Measurements from ENCODE around the gene CYP27C1.

CYP27C1 gene

DNA sequence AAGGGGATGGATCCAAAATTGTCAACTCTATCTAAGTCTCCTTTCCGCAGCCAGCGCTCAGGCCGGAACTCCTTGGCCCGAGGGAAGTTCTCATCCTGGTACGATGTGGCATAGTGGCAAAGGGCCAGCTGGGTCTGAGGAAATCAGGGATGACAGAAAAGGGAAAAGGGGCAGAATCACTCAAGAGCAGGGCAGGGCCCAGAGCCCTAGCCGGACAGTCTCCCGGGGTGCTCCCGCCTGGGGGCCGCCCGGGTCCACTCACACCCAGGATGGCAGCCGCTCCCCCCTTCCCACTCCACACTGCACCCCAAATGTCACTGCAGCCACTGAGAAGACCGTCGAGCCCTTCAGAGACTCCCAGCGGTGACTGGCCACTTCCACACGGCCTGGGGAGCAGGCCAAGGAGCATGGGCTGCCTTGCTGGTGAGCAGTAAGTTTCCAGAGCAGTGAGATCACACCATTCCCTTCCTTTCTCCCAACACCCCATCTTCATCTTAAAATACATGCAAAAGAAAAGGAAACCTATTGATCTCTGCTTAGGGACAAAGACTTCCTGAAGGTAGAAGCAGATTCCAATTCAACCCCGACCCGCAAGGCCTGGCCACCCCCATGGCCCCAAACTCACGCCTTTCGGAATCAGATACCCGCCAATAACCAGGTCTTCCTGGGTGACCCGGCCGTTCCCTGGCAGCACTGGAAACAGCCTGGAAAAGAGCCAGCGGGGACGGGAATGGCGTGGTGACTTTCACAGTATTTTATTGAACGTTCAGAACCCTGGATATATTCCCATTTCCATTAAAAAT lies 26.7 kb downstream of the CYP27C1 start:
- no peak for FAIRE-seq

DNA sequence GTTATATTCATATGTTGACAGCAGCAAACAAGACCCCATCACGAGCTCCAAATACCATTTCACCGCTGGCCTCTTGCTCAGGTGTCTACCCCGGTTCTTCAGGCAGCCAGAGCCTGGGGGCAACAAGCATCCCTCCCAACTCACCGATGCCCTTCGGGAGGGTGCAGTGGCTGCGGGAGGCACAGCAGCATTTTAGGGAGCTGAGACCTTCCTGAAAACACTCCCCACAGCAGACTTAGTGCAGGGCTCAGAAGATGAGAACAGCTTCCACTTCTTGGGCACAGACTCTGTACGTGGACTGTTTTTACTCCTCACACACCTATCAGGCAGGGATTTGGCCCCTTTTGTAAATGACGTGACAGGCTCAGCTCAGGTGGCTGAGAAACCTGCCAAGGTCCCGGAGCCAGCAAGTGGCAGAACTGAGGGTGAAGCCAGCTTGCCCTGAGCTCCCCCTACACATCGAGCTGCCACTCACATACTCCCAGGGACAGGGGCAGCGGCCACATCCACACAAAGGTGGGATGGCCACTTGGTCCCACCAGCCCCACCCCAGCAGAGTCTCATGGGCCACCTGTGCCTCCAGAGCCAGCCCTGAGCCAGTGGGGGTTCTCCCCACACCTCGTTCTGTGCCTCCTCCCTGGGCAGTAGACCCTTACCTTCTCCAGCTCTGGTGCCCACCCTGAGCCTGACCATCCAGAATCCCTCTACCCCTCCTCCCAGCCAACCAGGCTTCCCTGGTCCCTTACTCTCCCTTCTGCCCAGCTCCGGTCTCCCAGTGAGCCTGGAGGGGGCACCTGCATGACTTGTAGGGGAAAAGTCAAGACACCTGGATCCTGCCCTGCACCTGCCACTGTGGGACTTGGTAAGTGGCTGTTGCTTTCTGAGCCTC lies 28.5 kb downstream of the CYP27C1 start:
- no peak for FAIRE-seq

DNA sequence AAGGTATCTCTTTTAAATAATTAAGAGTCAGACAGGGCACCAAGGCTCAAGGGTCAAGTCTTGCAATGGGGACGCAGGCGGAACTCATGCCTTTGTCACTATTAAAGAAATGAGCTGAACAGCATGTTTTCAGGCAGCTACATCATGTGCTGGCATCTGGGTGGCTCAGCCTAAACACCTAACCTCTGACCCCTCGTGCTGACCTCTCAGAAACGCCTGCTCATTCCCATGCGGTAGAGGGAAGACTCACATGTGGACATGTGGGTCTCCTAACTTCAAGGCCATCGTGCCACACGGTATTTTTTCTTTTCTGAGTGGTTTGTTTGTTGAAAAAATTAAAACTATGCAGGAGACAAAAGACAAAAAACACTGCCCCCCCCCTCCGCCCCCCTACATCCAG lies 31.3 kb downstream of the CYP27C1 start:
- FAIRE-seq = no peak

DNA sequence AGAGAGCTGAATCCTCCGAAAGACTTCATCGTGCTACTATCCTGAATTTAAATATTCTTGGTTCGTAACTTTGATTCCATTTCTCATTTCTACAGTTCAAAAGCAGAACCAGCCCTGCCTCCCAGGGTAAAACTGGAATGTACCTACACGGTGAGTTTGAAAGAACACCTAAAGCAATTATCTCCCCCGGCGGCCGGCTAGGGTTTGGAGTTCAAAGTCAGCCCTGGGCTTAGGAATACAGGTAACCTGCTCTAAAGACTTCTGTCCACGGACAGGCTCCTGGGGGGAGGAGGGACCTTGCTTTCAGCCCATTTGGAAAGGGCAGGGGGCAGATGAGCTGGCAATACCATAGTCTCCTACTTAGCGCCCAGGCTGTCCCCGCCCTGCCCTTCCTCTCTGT lies 32.3 kb downstream of the CYP27C1 start:
- no peak for FAIRE-seq

DNA sequence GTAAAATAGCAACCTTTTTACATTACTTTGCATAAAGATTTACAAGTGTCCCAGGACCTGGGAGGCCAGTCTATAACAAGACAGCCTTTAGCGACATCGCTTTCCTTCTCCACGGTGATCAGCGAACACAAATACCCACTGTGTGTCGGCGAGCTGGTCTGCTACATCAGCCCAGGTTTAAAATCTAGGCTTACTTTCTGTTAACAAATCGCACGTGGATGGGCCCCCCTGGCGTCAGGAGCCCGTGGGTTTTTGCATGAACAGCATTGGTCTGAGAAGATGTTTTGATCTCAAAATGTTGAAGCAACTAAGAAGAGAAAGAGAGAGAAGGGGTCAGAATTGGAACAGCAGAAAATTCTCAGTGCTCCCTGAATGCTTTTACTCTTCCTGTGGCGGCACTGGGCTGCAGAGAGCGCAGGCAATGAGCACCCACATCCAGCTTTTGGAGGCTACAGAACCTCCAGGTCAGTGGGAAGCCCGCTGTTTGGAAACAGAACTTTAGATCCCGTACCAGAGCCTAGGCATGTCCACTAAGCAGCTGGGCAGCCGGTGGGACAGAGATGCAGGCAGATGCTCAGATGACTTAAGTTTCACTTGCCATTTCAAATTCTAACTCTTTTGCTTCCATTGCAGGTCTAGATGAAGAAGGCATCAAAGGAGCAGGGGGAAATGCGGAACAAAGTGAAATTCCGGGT lies 32.9 kb downstream of the CYP27C1 start:
- no peak for FAIRE-seq

DNA sequence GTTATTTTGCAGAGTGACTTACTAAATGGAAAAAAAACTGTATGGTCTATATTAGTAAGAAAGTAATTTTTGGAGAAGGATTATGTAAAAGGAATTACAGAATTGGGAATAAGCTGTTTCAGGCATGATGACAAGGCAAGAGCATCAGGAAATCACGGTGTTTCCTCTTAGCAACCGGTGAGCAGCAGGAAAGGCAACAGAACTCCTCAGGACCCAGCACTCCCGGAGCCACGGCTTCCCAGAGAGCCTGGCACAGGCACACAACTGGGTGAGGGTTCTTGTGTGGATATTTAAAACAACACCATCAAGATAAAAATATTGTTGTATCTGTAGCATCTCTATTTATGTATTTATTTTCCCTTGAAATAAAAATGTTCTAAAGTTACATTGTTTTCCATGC lies 34.4 kb downstream of the CYP27C1 start:
- no peak for FAIRE-seq

DNA sequence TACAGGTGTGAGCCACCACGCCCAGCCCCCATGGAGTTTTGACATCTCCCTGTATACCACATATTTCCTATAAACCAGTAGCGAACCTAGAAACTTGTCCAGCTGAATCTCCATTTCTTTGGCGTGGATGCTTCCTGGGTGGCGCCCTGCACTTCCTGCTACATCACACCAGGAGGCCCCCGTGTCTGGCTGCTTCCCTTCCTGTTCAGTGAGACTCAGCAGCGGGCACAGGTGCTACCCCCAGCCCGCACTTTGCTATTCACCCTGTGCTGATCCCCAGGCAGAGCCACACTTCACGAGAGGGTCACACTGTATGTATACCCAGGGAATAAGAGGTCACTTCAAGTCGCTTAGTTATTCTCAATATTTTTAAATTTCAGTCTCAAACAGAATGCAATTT lies 35.0 kb downstream of the CYP27C1 start:
- no peak for FAIRE-seq

- FAIRE-seq = no peak
These were observed 36.3 kb downstream of the CYP27C1 start for GRCh38 chr2:127183771-127184170.

GRCh38 chr2:127182626-127183458 lies 37.3 kb downstream of the CYP27C1 start:
- no peak for FAIRE-seq

GRCh38 chr2:127181851-127182250 lies 38.2 kb downstream of the CYP27C1 start:
- no peak for FAIRE-seq

DNA sequence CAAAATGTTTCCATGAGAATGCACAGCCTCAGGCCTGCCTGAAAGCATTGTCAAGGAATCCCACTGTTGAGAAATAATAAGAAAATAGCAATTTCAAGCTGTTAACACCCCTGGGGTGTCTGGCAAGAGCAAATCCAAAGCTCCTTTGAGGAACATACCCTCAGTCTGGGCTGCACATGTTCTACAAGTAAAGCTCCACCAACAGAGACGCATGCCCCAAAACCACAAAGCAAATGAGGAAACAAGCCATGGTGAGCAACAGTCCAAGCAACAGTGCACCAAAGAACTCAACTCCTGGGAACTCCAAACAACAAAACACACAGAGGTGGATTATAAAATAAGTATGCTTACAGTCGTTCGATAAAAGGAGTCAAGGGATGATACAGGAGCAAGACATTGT lies 40.3 kb downstream of the CYP27C1 start:
- FAIRE-seq = no peak

GRCh38 chr2:127177617-127178263 lies 42.4 kb downstream of the CYP27C1 start:
- no peak for FAIRE-seq

DNA sequence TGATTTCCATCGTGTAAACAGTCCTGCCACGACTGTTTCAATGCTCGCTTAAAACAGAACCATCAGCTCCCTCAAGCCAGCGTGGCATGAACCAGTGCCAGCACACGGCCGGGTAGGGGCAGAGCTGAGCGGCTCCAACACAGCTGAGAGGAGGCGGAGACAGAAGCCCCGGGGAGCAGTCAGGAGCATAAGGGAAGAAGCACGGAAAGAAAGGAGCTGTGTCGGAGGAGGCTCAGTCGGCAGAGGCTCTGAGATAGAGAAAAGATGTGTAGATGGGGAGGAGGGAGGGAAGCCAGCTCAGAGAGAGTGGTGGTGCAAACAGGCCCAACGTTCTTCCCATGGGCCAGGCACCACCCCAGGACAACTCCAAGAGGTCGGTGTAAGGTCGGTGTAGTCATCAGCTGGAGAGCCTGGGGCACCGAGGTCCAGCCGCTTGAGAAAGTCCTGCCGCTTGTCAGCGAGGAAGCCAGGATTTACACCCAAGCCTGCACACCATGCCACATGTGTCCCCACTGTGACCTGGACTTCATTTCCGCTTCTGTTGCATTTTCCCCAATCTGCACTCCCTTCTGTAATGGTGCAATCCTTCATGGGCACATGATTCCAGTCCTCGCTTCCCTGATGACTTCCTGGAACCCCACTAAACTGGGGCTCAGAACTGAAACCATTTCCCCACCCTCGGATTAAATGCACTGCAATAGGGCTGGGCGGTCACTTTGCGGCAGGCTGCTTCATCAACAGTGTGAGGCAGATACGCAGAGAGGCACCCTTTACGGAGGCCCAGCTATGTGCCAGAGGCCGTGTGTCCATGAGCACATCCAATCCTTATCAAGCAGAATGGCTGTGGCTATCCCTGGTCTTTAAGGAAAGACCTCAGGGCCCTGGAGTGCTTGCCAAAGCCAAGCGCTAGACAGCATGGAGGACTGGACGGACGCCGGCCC lies 43.5 kb downstream of the CYP27C1 start:
- no peak for FAIRE-seq

DNA sequence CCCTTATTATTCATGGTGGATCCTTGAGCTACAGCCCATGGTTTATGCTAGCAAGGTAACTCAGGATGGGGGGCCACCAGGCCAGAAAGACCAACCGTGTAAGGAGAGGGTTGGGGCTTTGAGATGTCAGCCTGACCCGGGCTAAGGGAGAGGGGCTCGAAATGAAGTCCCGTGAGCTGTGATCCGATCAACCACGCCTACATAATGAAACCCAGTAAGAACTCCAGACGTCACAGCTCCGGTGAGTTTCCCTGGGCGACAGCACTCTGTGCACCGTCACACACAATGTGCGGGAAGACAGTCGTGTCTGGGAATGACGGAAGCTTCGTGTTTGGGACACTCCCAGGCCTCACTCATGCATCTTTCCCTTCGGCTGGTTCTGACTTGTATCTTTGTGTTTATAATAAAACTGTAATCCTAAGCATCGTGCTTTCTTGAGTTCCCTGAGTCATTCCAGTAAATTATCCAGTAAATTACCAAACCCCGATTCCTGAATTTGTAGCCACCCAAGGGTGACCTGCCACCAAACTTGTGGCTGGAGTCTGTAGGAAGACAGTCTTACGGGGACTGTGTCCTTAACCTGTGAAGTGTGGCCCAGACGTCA lies 44.2 kb downstream of the CYP27C1 start:
- FAIRE-seq = no peak

GRCh38 chr2:127175041-127175721 lies 44.9 kb downstream of the CYP27C1 start:
- no peak for FAIRE-seq

GRCh38 chr2:127174640-127175039 lies 45.5 kb downstream of the CYP27C1 start:
- FAIRE-seq = no peak

DNA sequence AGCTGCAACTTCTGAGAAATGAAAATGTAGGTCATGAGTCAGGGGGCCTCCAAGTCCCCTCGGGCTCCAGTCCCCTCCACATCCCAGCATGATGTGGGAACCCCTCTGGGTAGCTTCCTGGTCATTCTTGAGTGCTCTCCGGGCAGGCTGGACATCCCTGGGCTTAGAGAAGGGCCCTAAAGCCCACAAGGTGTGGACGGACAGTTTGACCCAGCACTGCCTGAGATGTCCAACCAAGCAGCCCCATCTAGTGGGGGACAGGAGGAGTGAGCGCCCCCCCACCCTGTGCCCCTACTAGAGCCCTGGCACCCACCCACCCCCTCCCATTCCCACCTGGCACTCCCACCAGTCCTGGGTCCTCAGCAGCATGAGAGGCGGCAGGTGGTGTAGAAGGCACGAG lies 46.0 kb downstream of the CYP27C1 start:
- no peak for FAIRE-seq

GRCh38 chr2:127173057-127173456 lies 47.0 kb downstream of the CYP27C1 start:
- FAIRE-seq = no peak

DNA sequence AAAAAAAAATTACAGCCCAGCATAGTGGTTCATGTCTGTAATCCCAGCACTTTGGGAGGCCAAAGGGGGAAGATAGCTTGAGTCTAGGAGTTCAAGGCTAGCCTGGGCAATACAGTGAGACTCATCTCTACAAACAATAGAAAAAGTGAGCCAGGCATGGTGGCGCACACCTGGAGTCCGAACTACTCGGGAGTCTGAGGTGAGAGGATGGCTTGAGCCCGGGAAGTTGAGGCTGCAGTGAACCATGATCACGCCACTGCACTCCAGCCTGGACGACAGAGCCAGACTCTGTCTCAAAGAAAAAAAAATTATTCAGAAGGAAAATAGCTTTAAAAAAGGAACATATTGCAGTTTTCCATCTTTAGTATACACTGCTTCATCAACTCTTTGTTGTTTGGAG lies 47.8 kb downstream of the CYP27C1 start:
- FAIRE-seq = no peak

All from colon (tissue), 2 donors.